Measurements from ENCODE around the gene TSHR. TPM values are rescaled to one million over a fixed set of nuclear protein-coding genes. Genes with fewer than 3 reads are reported as not detected.

TSHR gene
- total RNA-seq, 4 donors from 2014 or later, result not detected

- Histone ChIP-seq H3K4me3 (no peak overlapping the region), H3K27ac (no peak overlapping the region), H3K36me3 (no peaks in the 10 kb centered on the region), H3K4me1 (peaks cover 5% of the 10 kb centered on the region), H3K9me3 (no peaks in the 10 kb centered on the region), H3K27me3 (no peaks in the 10 kb centered on the region)
- WGBS, result 96% methylated on average over 2 of the region's 2 CpGs
- no peak for DNase-seq (ENCODE audit: low spot score in 2 of 2)
- TF ChIP-seq POLR2A (IDR thresholded peaks at IDR 0.05) (no peak), CTCF (IDR thresholded peaks at IDR 0.05) (no peak), EP300 (IDR thresholded peaks at IDR 0.05) (no peak), POLR2AphosphoS5 (IDR thresholded peaks at IDR 0.05) (no peak)
Measured at GRCh38 chr14:80982711-80983110, 27.3 kb downstream of the TSHR start.

GRCh38 chr14:80987235-80988032 lies 32.0 kb downstream of the TSHR start:
- Histone ChIP-seq H3K36me3 (no peaks in the 10 kb centered on the region), H3K4me1 (peaks cover 5% of the 10 kb centered on the region), H3K27ac (no peak overlapping the region), H3K27me3 (peaks cover 15% of the 10 kb centered on the region), H3K9me3 (no peaks in the 10 kb centered on the region), H3K4me3 (no peak overlapping the region)
- TF ChIP-seq CTCF (IDR thresholded peaks at IDR 0.05) (peak; percentile 82 to 91), POLR2A (IDR thresholded peaks at IDR 0.05) (no peak)
- WGBS, result 28% methylated on average over 6 of the region's 6 CpGs
- DNase-seq (ENCODE audit: low spot score in 2 of 2), result peak in 1 of 2 donors; percentile 68

GRCh38 chr14:80988192-80988591 lies 32.8 kb downstream of the TSHR start:
- Histone ChIP-seq H3K4me3 (no peak overlapping the region), H3K4me1 (peaks cover 5% of the 10 kb centered on the region), H3K27me3 (peaks cover 15% of the 10 kb centered on the region), H3K27ac (no peak overlapping the region), H3K9me3 (no peaks in the 10 kb centered on the region), H3K36me3 (no peaks in the 10 kb centered on the region)
- DNase-seq (ENCODE audit: low spot score in 2 of 2), result no peak
- 60% methylated on average over 1 of the region's 1 CpG for WGBS
- TF ChIP-seq POLR2AphosphoS5 (IDR thresholded peaks at IDR 0.05) (no peak), POLR2A (IDR thresholded peaks at IDR 0.05) (no peak), CTCF (IDR thresholded peaks at IDR 0.05) (no peak), EP300 (IDR thresholded peaks at IDR 0.05) (no peak)

GRCh38 chr14:80988735-80989429 lies 33.5 kb downstream of the TSHR start:
- H3K27me3 ChIP-seq, result peaks cover 15% of the 10 kb centered on the region
- TF ChIP-seq EP300 (IDR thresholded peaks at IDR 0.05) (no peak), POLR2AphosphoS5 (IDR thresholded peaks at IDR 0.05) (no peak), POLR2A (IDR thresholded peaks at IDR 0.05) (no peak), CTCF (IDR thresholded peaks at IDR 0.05) (no peak)
- H3K4me3 ChIP-seq, result no peak overlapping the region
- H3K4me1 ChIP-seq, result peaks cover 5% of the 10 kb centered on the region
- DNase-seq (ENCODE audit: low spot score in 2 of 2), result no peak
- H3K27ac ChIP-seq, result no peak overlapping the region
- no peaks in the 10 kb centered on the region for H3K36me3 ChIP-seq
- WGBS, result 84% methylated on average over 6 of the region's 6 CpGs
- H3K9me3 ChIP-seq, result no peaks in the 10 kb centered on the region

- DNase-seq (ENCODE audit: low spot score in 2 of 2), result no peak
- TF ChIP-seq POLR2A (IDR thresholded peaks at IDR 0.05) (no peak), POLR2AphosphoS5 (IDR thresholded peaks at IDR 0.05) (no peak), EP300 (IDR thresholded peaks at IDR 0.05) (no peak), CTCF (IDR thresholded peaks at IDR 0.05) (no peak)
Measured at GRCh38 chr14:80992580-80992979, 37.2 kb downstream of the TSHR start.

More at GRCh38 chr14:80992580-80992979, 37.2 kb downstream of the TSHR start:
- peaks cover 8% of the 10 kb centered on the region for H3K4me1 ChIP-seq
- 84% methylated on average over 3 of the region's 3 CpGs for WGBS
- H3K27me3 ChIP-seq, result peaks cover 15% of the 10 kb centered on the region
- H3K4me3 ChIP-seq, result no peak overlapping the region
- no peak overlapping the region for H3K27ac ChIP-seq
- no peaks in the 10 kb centered on the region for H3K9me3 ChIP-seq
- H3K36me3 ChIP-seq, result no peaks in the 10 kb centered on the region

Measured in suprapubic skin (tissue), 4 donors.